ENCODE results near the gene SLC38A6. TPM values are rescaled to one million over a fixed set of nuclear protein-coding genes. Genes with fewer than 3 reads are reported as not detected.

Gene SLC38A6
- total and polyA plus RNA-seq, 11 donors: 1.6 to 19.6 (median 3.5) TPM

DNA sequence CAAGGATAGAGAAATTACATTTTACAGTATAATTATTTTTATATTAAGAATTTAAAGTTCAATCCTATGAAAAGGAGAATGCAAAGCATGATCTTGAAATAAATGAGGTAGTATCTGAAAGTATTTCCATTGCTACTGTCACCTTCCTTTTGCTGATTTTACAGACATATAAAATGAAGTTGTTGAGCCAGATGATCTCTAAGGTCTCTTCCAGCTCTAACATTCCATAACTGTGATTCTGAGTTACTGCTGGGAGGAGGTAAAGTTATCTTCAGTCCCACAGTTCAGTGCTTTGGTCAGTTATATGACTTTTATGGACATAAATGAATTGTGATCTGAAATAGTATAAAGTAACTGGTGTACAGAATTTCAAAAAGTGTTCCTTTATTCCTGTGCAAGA, 52.8 kb downstream of the SLC38A6 start:
- DNase-seq (no peak), ATAC-seq (no peak)
- Histone ChIP-seq H3K4me3 (no peak overlapping the region), H3K27ac (no peak overlapping the region), H3K4me1 (peaks cover 0 to 10% (median 0%) of the 10 kb centered on the region in 12 donors), H3K9me3 (no peaks in the 10 kb centered on the region), H3K27me3 (no peaks in the 10 kb centered on the region), H3K36me3 (no peaks in the 10 kb centered on the region)
- TF ChIP-seq, protein P1, sequence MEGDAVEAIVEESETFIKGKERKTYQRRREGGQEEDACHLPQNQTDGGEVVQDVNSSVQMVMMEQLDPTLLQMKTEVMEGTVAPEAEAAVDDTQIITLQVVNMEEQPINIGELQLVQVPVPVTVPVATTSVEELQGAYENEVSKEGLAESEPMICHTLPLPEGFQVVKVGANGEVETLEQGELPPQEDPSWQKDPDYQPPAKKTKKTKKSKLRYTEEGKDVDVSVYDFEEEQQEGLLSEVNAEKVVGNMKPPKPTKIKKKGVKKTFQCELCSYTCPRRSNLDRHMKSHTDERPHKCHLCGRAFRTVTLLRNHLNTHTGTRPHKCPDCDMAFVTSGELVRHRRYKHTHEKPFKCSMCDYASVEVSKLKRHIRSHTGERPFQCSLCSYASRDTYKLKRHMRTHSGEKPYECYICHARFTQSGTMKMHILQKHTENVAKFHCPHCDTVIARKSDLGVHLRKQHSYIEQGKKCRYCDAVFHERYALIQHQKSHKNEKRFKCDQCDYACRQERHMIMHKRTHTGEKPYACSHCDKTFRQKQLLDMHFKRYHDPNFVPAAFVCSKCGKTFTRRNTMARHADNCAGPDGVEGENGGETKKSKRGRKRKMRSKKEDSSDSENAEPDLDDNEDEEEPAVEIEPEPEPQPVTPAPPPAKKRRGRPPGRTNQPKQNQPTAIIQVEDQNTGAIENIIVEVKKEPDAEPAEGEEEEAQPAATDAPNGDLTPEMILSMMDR (IDR thresholded peaks at IDR 0.05): no peak
- no peak for TF ChIP-seq POLR2A (IDR thresholded peaks at IDR 0.05)
- intact Hi-C loops (cut with DNase I): no loop called here

DNA sequence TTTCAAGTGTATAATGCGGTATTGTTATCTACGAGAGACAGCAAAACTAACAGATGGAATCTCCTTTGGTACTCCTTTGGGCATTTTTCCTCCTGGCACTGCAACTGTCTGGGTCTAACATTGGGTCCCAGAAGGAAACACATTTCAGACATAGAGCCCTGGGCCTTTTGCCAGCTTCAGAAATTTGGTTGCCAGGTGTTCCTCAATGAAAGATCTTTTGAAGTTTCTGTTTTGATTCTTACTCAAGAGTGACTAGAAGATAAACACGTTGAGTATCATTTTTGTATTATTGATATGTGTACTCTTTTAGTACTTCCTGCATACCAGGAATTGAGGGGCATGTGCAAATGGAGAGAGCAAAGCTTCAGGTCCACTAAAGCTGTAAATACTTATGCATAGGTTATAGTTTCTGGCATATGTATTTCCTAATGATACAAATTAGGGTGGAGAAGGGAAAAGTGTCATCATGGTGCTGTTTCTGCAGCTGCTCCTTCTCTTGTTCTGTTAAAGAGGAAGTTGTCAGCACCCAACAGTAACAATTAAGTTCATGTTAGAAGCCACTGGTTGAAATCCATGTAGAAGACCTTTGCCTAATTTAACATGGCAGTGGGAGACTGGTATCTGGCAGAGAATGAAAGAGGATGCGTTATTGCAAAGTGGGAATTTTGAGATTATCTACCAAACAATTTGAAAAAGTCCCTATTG, 53.5 kb downstream of the SLC38A6 start:
- H3K36me3 ChIP-seq: no peaks in the 10 kb centered on the region

DNA sequence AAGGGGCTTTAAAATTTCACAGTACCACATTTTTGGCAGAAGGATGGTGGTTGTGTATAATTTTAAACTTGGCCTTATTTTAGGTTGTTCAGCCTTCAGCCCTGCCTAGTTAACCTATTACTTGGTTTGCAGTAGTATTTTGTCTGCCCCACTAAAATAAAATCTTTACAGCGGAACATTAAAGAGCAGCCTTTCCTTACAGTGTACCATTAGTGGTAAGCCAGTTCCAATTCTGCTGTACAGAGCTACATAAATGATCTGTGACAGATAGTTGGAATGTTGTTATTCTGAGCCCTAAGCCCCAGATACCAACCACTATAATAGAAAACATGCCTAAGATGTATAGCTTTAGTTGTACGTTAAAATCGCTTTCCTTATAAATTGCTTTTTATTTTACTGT, 56.2 kb downstream of the SLC38A6 start:
- H3K27ac ChIP-seq: no peak overlapping the region
- peaks cover 0 to 10% (median 0%) of the 10 kb centered on the region in 12 donors for H3K4me1 ChIP-seq
- no peak overlapping the region for H3K4me3 ChIP-seq
- intact Hi-C loops (cut with DNase I): no loop called here
- 95 to 97% (median 96%) methylated on average over 3 of the region's 3 CpGs for WGBS, 4 donors
- DNase-seq: no peak
- H3K27me3 ChIP-seq: no peaks in the 10 kb centered on the region
- TF ChIP-seq POLR2A (IDR thresholded peaks at IDR 0.05): no peak
- TF ChIP-seq, protein P1 (IDR thresholded peaks at IDR 0.05): no peak
- ATAC-seq: no peak
- no peaks in the 10 kb centered on the region for H3K9me3 ChIP-seq
- no peaks in the 10 kb centered on the region for H3K36me3 ChIP-seq

More for the DNA sequence above, 53.5 kb downstream of the SLC38A6 start:
- Histone ChIP-seq H3K4me3 (no peak overlapping the region), H3K4me1 (peaks cover 0 to 10% (median 0%) of the 10 kb centered on the region in 12 donors), H3K27me3 (no peaks in the 10 kb centered on the region), H3K9me3 (no peaks in the 10 kb centered on the region), H3K27ac (no peak overlapping the region)
- DNase-seq: no peak
- intact Hi-C loops (cut with DNase I): no loop called here
- TF ChIP-seq, protein P1 (IDR thresholded peaks at IDR 0.05): no peak
- TF ChIP-seq POLR2A (IDR thresholded peaks at IDR 0.05): no peak
- no peak for ATAC-seq
- WGBS, 4 donors: 47 to 64% (median 62%) methylated on average over 4 of the region's 4 CpGs

DNA sequence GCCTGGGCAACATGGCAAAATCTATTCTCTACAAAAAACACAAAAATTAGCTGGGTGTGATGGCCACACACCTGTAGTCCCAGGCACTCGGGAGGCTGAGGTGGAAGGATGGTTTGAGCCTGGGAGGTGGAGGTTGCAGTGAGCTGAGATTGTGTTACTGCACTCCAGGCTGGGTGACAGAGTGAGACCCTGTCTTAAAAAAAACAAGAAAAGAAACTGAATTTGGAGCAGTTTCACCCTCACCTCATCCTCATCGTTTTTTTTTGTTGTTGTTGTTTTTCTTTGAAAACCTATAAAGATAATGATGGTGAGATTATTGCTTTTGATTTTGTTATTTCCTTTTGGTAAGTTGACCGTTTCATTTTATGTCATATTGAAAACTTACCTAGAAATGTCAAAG, 60.7 kb downstream of the SLC38A6 start:
- 89 to 91% (median 90%) methylated on average over 3 of the region's 3 CpGs for WGBS, 4 donors
- Histone ChIP-seq H3K4me3 (no peak overlapping the region), H3K36me3 (peaks cover 0 to 5% (median 0%) of the 10 kb centered on the region in 9 donors), H3K9me3 (no peaks in the 10 kb centered on the region), H3K27ac (no peak overlapping the region), H3K4me1 (no peaks in the 10 kb centered on the region), H3K27me3 (no peaks in the 10 kb centered on the region)
- DNase-seq (no peak), ATAC-seq (no peak)
- TF ChIP-seq, protein P1 (IDR thresholded peaks at IDR 0.05): no peak
- intact Hi-C loops (cut with DNase I): no loop called here

All from heart left ventricle (tissue), 16 donors.